Fibroblast of lung (primary cell): ENCODE results near the gene POLR2E. TPM values are rescaled to one million over a fixed set of nuclear protein-coding genes. Genes with fewer than 3 reads are reported as not detected.

Experiments used
- DNase-seq, 2 donors: peaks; one replicate each; pipeline versions ENCODE4 v3.0.0 to v3.0.0-alpha.2; 2010; ENCODE audit warnings: low read depth in 2 of 2
- H2AFZ ChIP-seq: 2 replicates; pipeline ENCODE4 v1.5.1; 2012; ENCODE audit warnings: low read length, control low read depth, inconsistent platforms
- H3K27ac ChIP-seq: 2 replicates; pipeline ENCODE4 v1.5.1; 2011; ENCODE audit warnings: low read length, control low read depth; ENCODE audit not compliant: insufficient read depth
- H3K27me3 ChIP-seq: 2 replicates; pipeline ENCODE4 v1.5.1; 2011; ENCODE audit warnings: mild to moderate bottlenecking, low read length; ENCODE audit not compliant: control insufficient read depth, insufficient read depth
- H3K36me3 ChIP-seq: 2 replicates; pipeline ENCODE4 v1.5.1; 2011; ENCODE audit warnings: low read length; ENCODE audit not compliant: control insufficient read depth, insufficient read depth
- H3K4me1 ChIP-seq: 2 replicates; pipeline ENCODE4 v1.5.1; 2011; ENCODE audit warnings: low read length; ENCODE audit not compliant: control insufficient read depth, insufficient read depth; ENCODE audit errors: extremely low read depth
- H3K4me2 ChIP-seq: 2 replicates; pipeline ENCODE4 v1.5.1; 2011; ENCODE audit warnings: low read length, control low read depth; ENCODE audit not compliant: insufficient read depth; ENCODE audit errors: extremely low read depth
- H3K4me3 ChIP-seq, 4 experiments: fragments of 200-600 bp in 1 of 4; sonication (generic) in 1 of 4; replicated peaks in 1 of 4; 2 replicates each; pipeline ENCODE4 v1.5.1; 2011 to 2016; ENCODE audit warnings: low read length in 4 of 4, low read depth in 3 of 4, mild to moderate bottlenecking in 3 of 4, control low read depth in 2 of 4, inconsistent platforms in 1 of 4, mixed read lengths in 1 of 4; ENCODE audit not compliant: insufficient read depth in 1 of 4; ENCODE audit errors: control extremely low read depth in 1 of 4
- H3K79me2 ChIP-seq: 2 replicates; pipeline ENCODE4 v1.5.1; 2012; ENCODE audit warnings: mild to moderate bottlenecking, low read length, inconsistent platforms; ENCODE audit not compliant: control insufficient read depth, insufficient read depth
- H3K9ac ChIP-seq: 2 replicates; pipeline ENCODE4 v1.5.1; 2011; ENCODE audit warnings: mild to moderate bottlenecking, low read length, control low read depth; ENCODE audit not compliant: insufficient read depth
- H3K9me3 ChIP-seq: 2 replicates; pipeline ENCODE4 v1.5.1; 2012; ENCODE audit warnings: low read depth, low read length; ENCODE audit not compliant: control insufficient read depth, insufficient read depth
- H4K20me1 ChIP-seq: 2 replicates; pipeline ENCODE4 v1.5.1; 2011; ENCODE audit warnings: low read length; ENCODE audit not compliant: control insufficient read depth, insufficient read depth; ENCODE audit errors: extremely low read depth
- EZH2 ChIP-seq: IDR thresholded peaks from 2 replicates; pipeline ENCODE4 v1.5.1; 2012; ENCODE audit warnings: low read length, control low read depth, mild to moderate bottlenecking; ENCODE audit errors: missing control alignments
- polyA plus RNA-seq, 2 donors: library from polyadenylated mRNA; depleted of rRNA in 1 of 2; stranded (reverse) in 1 of 2; unstranded in 1 of 2; fragments of >200 nt; gene quantifications; 2 replicates each; pipeline ENCODE4 v1.2.1, GENCODE V29; 2011 to 2012; ENCODE audit warnings: missing spikeins in 1 of 2
- total RNA-seq: library from RNA; depleted of rRNA; stranded (reverse); fragments of >200 nt; gene quantifications from 2 replicates; pipeline ENCODE4 v1.2.1, GENCODE V29; 2014
- TF ChIP-seq, protein P1 (sequence below), 2 donors: IDR thresholded peaks in 1 of 2; conservative IDR thresholded peaks in 1 of 2; 1 replicate in 1 of 2; 2 replicates in 1 of 2; pipeline ENCODE4 v1.5.1; 2011 to 2012; ENCODE audit warnings: low read length in 2 of 2, control low read depth in 1 of 2, inconsistent platforms in 1 of 2, low read depth in 1 of 2, mild to moderate bottlenecking in 1 of 2

The POLR2E gene
- total and polyA plus RNA-seq, 2 donors (not counting 1 experiment from before 2014, with no cell fraction given): 55.2 to 130 TPM

DNA sequence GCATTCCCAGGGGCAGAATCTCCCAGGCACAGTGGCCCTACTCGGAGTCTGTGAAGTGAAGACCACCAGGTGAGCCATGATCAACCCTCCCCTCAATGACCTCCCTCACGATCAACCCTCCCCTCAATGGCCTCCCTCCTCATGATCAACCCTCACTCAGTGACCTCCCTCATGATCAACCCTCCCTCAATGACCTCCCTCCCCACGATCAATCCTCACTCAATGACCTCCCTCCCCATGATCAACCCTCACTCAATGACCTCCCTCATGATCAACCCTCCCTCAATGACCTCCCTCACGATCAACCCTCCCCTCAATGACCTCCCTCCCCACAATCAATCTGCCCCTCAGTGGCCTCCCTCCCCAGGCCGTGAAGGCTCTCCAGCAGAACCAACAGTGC lies 46.8 kb upstream of the POLR2E start:
- Histone ChIP-seq H4K20me1 (no peaks in the 10 kb centered on the region), H3K36me3 (peaks cover 26% of the 10 kb centered on the region), H3K9me3 (no peaks in the 10 kb centered on the region), H3K9ac (no peak overlapping the region), H3K27ac (no peak overlapping the region), H3K4me3 (no peak overlapping the region), H3K4me2 (no peak overlapping the region), H2AFZ (no peak overlapping the region), H3K4me1 (no peaks in the 10 kb centered on the region), H3K27me3 (no peaks in the 10 kb centered on the region), H3K79me2 (peaks cover 7% of the 10 kb centered on the region)
- no peak for TF ChIP-seq EZH2
- TF ChIP-seq, protein P1, sequence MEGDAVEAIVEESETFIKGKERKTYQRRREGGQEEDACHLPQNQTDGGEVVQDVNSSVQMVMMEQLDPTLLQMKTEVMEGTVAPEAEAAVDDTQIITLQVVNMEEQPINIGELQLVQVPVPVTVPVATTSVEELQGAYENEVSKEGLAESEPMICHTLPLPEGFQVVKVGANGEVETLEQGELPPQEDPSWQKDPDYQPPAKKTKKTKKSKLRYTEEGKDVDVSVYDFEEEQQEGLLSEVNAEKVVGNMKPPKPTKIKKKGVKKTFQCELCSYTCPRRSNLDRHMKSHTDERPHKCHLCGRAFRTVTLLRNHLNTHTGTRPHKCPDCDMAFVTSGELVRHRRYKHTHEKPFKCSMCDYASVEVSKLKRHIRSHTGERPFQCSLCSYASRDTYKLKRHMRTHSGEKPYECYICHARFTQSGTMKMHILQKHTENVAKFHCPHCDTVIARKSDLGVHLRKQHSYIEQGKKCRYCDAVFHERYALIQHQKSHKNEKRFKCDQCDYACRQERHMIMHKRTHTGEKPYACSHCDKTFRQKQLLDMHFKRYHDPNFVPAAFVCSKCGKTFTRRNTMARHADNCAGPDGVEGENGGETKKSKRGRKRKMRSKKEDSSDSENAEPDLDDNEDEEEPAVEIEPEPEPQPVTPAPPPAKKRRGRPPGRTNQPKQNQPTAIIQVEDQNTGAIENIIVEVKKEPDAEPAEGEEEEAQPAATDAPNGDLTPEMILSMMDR (conservative IDR thresholded peaks at IDR 0.05 in 1 of 2, IDR thresholded peaks at IDR 0.05 in 1 of 2; ENCODE audit: low read depth in 1 of 2, low read length in 2 of 2): no peak
- no peak for DNase-seq

- Histone ChIP-seq H3K36me3 (peaks cover 24% of the 10 kb centered on the region), H3K9me3 (no peaks in the 10 kb centered on the region), H3K27ac (no peak overlapping the region), H3K4me1 (no peaks in the 10 kb centered on the region), H4K20me1 (no peaks in the 10 kb centered on the region), H3K9ac (no peak overlapping the region), H3K27me3 (no peaks in the 10 kb centered on the region), H3K4me2 (no peak overlapping the region), H3K79me2 (peaks cover 7% of the 10 kb centered on the region), H3K4me3 (no peak overlapping the region), H2AFZ (no peak overlapping the region)
- no peak for TF ChIP-seq EZH2
- TF ChIP-seq, protein P1 (conservative IDR thresholded peaks at IDR 0.05 in 1 of 2, IDR thresholded peaks at IDR 0.05 in 1 of 2; ENCODE audit: low read depth in 1 of 2, low read length in 2 of 2): no peak
- DNase-seq: no peak
Observed at GRCh38 chr19:1140272-1141027, 45.3 kb upstream of the POLR2E start.

- H3K36me3 ChIP-seq: peaks cover 22% of the 10 kb centered on the region
- H3K27ac ChIP-seq: no peak overlapping the region
- TF ChIP-seq EZH2: no peak
- TF ChIP-seq, protein P1 (conservative IDR thresholded peaks at IDR 0.05 in 1 of 2, IDR thresholded peaks at IDR 0.05 in 1 of 2; ENCODE audit: low read depth in 1 of 2, low read length in 2 of 2): no peak
- no peak overlapping the region for H3K4me3 ChIP-seq
- DNase-seq: no peak
- no peak overlapping the region for H3K4me2 ChIP-seq
- H3K27me3 ChIP-seq: no peaks in the 10 kb centered on the region
- H3K79me2 ChIP-seq: peaks cover 9% of the 10 kb centered on the region
- no peak overlapping the region for H2AFZ ChIP-seq
- H3K9me3 ChIP-seq: no peaks in the 10 kb centered on the region
- H4K20me1 ChIP-seq: no peaks in the 10 kb centered on the region
- no peak overlapping the region for H3K9ac ChIP-seq
- no peaks in the 10 kb centered on the region for H3K4me1 ChIP-seq
Observed at GRCh38 chr19:1139126-1139525, 44.0 kb upstream of the POLR2E start.
